GM18507 (cell line): Measurements from ENCODE around the gene KITLG.

Source experiments
- DNase-seq: peaks from one replicate; pipeline ENCODE4 v3.0.0; 2011; ENCODE audit warnings: low read depth; ENCODE audit not compliant: insufficient read length; ENCODE audit errors: extremely low spot score
- FAIRE-seq: peaks from 2 replicates; lab custom pipeline; 2011; peaks lifted over from hg19 to GRCh38; lab: Jason Lieb, UNC

Gene KITLG

DNA sequence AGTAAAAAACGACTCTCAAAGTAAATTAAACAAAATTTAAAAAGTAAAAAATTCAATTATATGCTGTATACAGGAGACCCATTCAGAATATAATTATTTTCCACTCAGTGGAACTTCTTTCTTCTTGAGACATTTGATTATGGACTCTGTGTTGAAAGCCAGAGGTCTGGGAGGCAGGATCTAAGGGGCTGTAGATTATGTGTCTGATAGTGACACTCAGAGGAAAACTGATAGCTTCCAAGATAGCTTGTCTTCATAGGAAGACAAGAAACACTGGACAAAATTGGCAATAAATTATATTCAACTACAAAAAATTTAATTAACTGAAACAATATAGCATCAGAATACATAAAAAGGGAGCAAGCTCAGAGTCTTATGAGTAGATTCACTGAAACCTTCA lies 135.8 kb downstream of the KITLG start:
- FAIRE-seq (no peak), DNase-seq (no peak)
